Ramos (cell line): ENCODE data around the gene THAP12.
"Not testable (repeated sequence)": the region's sequence is repeated elsewhere in the genome, so short reads cannot be mapped to it uniquely, and the experiment has no call there.

Experiments
- in situ Hi-C: fragments of 300-500 bp; cut with MboI; formaldehyde crosslinking; loops from one replicate; pipeline ENCODE4 v1.14.3; 2022; ENCODE audit warnings: low sequenced_read_pairs; ENCODE audit not compliant: unreplicated experiment

THAP12 gene

DNA sequence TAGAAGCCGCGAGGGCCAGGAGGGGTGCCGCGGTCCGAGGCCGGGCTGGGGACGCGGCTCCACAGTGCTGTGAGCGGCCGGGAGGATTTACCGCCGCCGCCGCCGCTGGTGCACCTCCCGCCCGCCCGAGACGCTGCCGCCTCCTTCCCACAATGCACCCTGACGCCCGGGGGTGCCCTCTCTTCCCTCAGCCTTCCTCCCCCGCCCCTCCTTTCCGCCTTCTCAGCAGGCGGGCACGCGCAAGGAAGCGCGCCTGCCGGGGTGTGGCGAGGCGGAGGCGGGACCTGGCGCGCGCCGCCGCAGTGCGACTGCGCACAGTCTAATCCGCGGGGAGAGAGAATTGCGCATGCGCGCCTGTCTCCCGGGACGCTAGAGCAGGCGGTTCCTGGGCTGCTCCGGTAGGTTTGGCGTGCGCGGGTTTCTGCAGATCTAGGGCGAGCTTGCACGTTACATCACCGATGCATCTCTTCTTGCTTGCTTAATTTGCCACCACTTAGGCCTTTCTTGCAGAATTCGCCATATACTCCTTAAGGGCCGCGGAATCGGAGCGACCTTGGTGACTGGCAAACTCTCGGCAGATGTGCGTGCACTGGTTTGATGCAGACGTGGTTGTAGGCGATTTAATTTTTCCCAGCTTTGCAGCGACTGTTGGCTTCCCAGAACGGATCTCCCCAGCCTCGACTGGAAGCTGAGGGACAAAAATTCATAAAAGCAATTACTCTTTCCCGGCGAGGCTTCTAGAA, at the start of gene THAP12, which contains the start of gene GVQW3:
THAP12 (minus strand) TSS at position 156 of the 743 bp plus-strand sequence. CDS start 296 bp downstream, outside the sequence.
GVQW3 (plus strand) TSS at position 347 of the 743 bp plus-strand sequence. CDS start 506 bp downstream, outside the sequence.
- in situ Hi-C loops = no loop called here

GRCh38 chr11:76426660-76427059, 45.7 kb upstream of the THAP12 start:
- in situ Hi-C loops = no loop called here

DNA sequence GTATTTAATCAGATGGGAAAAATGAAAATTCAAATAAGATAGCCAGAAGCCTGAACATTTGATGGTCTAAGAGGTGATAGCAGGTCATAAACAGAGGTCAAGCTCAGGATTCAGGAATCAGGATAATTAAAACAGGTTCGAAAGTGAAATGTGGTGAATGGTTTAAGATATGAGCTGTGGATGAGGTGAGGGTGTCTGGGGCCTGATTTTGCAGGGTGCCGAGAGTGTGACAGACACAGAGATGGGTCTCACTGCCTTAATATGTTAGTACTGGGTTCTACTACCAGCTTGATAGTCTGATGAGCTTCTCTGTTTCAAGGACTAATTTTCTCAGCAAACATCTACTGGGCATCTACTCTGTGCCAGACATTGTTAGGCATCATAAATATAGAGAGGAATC, 44.0 kb upstream of the THAP12 start:
- in situ Hi-C loops = no loop called here

DNA sequence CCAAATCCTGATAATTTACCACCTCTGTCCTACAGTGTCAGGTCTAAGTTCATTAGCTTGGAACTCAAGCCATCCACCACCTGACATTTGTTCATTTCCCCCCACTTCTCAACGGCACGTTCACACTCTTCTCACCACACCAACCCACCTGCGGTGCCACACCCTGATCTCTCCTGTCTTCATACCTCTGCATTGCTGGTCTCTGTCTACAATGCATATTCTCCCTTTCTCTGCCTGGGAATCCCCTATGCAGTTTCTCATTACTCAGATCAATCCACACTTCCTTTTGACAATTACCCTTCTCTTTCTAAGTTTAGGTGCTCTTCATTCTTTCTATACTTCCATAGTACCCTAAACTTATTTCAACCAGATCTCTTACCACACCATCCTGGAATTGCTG, 43.4 kb upstream of the THAP12 start:
- in situ Hi-C loops = no loop called here

GRCh38 chr11:76419896-76420295, 39.0 kb upstream of the THAP12 start:
- in situ Hi-C loops = no loop called here

- in situ Hi-C loops = no loop called here
Observed at GRCh38 chr11:76415073-76415472, 34.1 kb upstream of the THAP12 start.

GRCh38 chr11:76410851-76411357, 30.0 kb upstream of the THAP12 start:
- in situ Hi-C loops = no loop called here

- in situ Hi-C loops = no loop called here
Observed at GRCh38 chr11:76408171-76408965, 27.4 kb upstream of the THAP12 start.

DNA sequence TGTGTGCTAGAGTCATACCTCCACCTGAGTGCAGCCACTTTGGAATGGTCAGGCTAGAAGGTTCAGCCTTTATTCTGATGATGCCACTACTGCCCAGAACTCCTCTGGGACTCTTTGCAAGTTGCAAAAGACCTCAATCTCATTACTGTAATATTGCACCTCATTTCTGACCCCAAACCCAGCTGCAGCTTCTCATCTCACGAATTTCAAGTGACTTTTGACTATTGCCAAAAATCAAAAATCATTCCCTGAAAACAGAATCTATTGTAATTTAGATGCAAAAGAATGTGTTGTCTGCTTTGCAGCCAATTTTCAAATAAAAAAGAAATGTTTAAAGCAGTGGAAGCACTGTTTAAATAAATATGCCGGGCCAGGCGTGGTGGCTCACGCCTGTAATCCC, 25.4 kb upstream of the THAP12 start:
- in situ Hi-C loops = no loop called here

DNA sequence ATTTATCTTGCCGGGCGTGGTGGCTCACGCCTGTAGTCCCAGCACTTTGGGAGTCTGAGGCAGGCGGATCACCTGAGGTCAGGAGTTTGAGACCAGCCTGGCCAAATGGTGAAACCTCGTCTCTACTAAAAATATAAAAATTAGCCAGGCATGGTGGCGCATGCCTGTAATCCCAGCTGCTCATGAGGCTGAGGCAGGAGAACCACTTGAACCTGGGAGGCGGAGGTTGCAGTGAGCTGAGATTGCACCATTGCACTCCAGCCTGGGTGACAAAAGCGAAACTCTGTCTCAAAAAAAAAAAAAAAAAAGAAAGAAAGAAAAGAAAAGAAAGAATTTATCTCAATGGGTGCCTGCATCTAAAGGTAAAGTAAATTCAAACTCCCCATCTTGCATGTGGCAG, 20.6 kb upstream of the THAP12 start:
- in situ Hi-C loops = not testable (repeated sequence)

- in situ Hi-C loops = no loop called here
Observed at GRCh38 chr11:76400967-76401366, 20.0 kb upstream of the THAP12 start.

- in situ Hi-C loops = no loop called here
Observed at GRCh38 chr11:76397383-76397782, 16.5 kb upstream of the THAP12 start.

- in situ Hi-C loops = no loop called here
Observed at GRCh38 chr11:76395296-76395695, 14.4 kb upstream of the THAP12 start.

- in situ Hi-C loops = no loop called here
Observed at GRCh38 chr11:76394411-76394810, 13.5 kb upstream of the THAP12 start.

- in situ Hi-C loops = no loop called here
Observed at GRCh38 chr11:76392870-76393269, 11.9 kb upstream of the THAP12 start.

DNA sequence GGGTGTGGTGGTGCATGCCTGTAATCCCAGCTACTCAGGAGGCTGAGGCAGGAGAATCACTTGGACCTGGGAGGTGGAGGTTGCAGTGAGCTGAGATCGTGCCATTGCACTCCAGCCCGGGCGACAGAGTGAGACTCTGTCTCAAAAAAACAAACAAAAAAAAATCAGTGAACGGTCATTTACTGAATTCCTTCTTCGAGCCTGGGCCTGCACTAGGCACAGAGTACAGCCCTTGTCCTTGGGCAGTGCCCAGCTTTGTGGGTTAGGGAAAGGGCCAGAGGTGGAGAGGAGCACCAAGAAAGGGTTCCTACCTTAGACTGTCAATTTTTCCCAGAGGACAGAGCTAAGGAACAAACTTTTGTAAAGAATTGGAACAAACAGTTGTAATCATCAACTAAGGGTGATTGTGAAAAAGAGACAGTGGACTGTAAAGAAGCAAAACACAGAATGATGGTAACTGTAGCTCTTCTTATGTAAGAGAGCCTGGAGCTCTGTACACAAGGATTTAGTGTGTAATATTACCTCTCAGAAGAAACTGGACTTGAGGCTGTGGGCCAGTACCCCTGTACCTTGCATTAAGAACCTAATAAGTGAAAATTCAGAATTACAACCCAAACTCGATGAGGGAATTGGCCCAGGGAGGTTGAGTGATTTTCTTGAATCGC, 11.0 kb upstream of the THAP12 start:
- in situ Hi-C loops = no loop called here

DNA sequence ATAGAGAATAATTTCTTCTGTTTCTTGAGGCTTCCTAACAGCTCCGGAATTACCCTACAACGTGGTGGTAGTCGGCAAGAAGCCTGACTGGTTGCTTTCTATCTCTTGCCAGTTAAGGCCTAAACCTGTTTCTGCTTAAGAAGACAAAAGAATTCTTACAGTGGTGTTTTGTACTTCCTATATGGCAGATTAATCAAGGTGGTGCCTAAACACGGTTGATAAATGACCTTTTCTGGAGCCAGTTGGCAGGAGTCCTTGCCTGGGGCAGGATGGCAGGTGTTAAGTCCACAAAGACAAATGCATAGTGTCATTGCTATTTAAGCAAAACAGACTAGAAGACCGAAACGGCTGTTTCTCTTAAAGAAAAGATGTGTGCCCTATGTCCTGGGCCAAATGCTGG, 10.1 kb upstream of the THAP12 start:
- in situ Hi-C loops = no loop called here

GRCh38 chr11:76388408-76388807, 7.5 kb upstream of the THAP12 start:
- in situ Hi-C loops = no loop called here

DNA sequence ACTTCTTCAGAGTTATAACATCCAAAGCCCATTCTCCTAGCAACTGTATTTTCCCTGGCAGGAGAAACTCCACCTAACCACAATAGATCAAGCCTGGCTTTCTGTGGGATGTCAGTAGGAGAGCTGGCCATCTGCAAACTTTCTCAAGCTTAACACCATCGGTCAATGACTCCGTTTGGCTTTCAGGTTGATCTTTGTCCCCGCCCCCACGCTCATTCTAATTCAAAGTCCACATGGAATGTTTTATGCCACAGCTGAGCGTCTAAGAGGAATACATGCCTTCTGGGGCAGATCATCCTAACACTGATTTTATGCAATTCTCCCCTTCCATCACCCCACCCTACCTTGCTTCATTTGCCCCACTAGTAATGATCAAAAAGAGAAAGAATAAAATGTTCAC, 5.0 kb upstream of the THAP12 start:
- in situ Hi-C loops = no loop called here

DNA sequence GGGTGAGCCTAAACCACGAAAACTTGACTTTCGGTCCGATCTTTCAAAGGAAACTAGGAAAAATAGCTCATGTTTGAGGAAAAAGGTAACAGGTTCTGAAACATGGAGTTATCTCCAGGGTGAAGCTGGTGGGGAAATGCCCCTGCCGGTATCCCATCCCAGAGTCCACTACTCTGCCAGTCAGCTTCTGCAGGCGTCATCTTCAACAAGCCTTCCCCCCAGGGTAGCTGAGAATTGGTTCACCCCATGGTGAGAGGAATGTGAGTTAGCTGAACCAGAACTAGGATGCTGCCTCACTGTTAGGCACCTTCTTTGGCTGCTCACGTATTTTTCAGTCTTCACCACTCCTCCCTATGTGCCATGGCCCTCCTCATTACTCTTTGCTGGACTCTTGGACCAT, 1.3 kb upstream of the THAP12 start:
- in situ Hi-C loops = no loop called here
